ENCODE data around the gene LBX2. TPM values are rescaled to one million over a fixed set of nuclear protein-coding genes. Genes with fewer than 3 reads are reported as not detected.

The LBX2 gene
- total and polyA plus RNA-seq, 9 of the 15 experiments (the other 6 are each of a cell fraction or from before 2014, with no cell fraction given), result 0.39 to 6.2 (median 1.8) TPM; not detected in 1

GRCh38 chr2:74548285-74548899 lies 49.0 kb upstream of the LBX2 start:
- no peaks in the 10 kb centered on the region for H3K36me3 ChIP-seq (ENCODE audit: control insufficient read depth, insufficient read depth, low read length)
- in situ Hi-C loops (cut with MboI) (no loop called here), intact Hi-C loops (cut with micrococcal nuclease) (no loop called here)
- CTCF ChIA-PET (ENCODE audit: low intra/inter-chr PET ratio), result no interaction called here
- H2AFZ ChIP-seq (ENCODE audit: low read depth, low read length), result peak overlapping the region; percentile 81
- DNase-seq (ENCODE audit: extremely low read depth in 1 of 4, low spot score in 3 of 4), result peak in 2 of 4 experiments; percentile 32 to 38
- no peaks in the 10 kb centered on the region for H4K20me1 ChIP-seq (replicated peaks; ENCODE audit: control insufficient read depth, insufficient read depth, low read length)
- no peak for FAIRE-seq
- POLR2A ChIA-PET, result interaction anchor here (0.7 to 0.8 kb wide), 2 partner anchors 12 to 41 kb away, joined by 3 read pairs; partner anchors contain the start of gene PCGF1
- H3K4me1 ChIP-seq (replicated peaks in 1 of 2; ENCODE audit: control insufficient read depth in 2 of 2, insufficient read depth in 2 of 2, low read length in 2 of 2), result peaks cover 22 to 40% of the 10 kb centered on the region in 2 experiments
- no peaks in the 10 kb centered on the region for H3K9me1 ChIP-seq (ENCODE audit: control insufficient read depth, insufficient read depth, low read length)
- ATAC-seq, result peak; percentile 26; the same call in 2 of the 3 replicates
- H3K9ac ChIP-seq (ENCODE audit: insufficient read depth in 1 of 2, low read depth in 2 of 2, low read length in 2 of 2), result peak overlapping the region; percentile 65 to 93
- 17% methylated on average over 26 of the region's 26 CpGs for WGBS (ENCODE audit: insufficient coverage, low coverage, missing lambda C conversion rate)
- H3K79me2 ChIP-seq (ENCODE audit: control insufficient read depth, insufficient read depth, low read length), result peaks cover 1% of the 10 kb centered on the region; the same call in 1 of the 3 replicates
- H3K4me2 ChIP-seq (ENCODE audit: insufficient read depth, low read length), result peak overlapping the region; percentile 77
- H3K27me3 ChIP-seq (ENCODE audit: control insufficient read depth in 2 of 2, insufficient read depth in 2 of 2, low read length in 2 of 2), result no peaks in the 10 kb centered on the region
- H3K27ac ChIP-seq (ENCODE audit: extremely low read depth, low read depth, low read length), result peak overlapping the region; percentile 63; the same call in 2 of the 3 replicates
- H3K9me3 ChIP-seq (replicated peaks; ENCODE audit: control insufficient read depth, insufficient read depth, low read depth, low read length), result no peaks in the 10 kb centered on the region
- peak overlapping the region; percentile 46 for H3K4me3 ChIP-seq
- BruUV-seq (replicated peaks), result no TSS peak
- TF ChIP-seq RCOR1 (IDR thresholded peaks at IDR 0.05; ENCODE audit: borderline replicate concordance in 1 of 2, low read depth in 2 of 2, low read length in 2 of 2) (no peak), TSHZ1 (CRISPR knock-in tag; IDR thresholded peaks at IDR 0.05) (no peak), DIDO1 (tag; IDR thresholded peaks at IDR 0.05; ENCODE audit: low read depth) (no peak), ZNF398 (CRISPR knock-in tag; IDR thresholded peaks at IDR 0.05) (no peak), PHF8 (IDR thresholded peaks at IDR 0.05; ENCODE audit: borderline replicate concordance, low read length) (peak; percentile 71; the same call in 1 of the 2 replicates), EZH2 (IDR thresholded peaks at IDR 0.05; ENCODE audit: borderline replicate concordance, low read depth, low read length) (no peak), SP1 (CRISPR knock-in tag; IDR thresholded peaks at IDR 0.05) (no peak), PTTG1 (tag; IDR thresholded peaks at IDR 0.05; ENCODE audit: low read depth) (no peak), MBD1 (CRISPR knock-in tag; IDR thresholded peaks at IDR 0.05) (0 out of 2 replicates have a peak, but pooled peaks have one; percentile 11), TAF9B (IDR thresholded peaks at IDR 0.05; ENCODE audit: partially characterized antibody) (no peak), KDM4B (IDR thresholded peaks at IDR 0.05; ENCODE audit: borderline replicate concordance in 2 of 2, low read depth in 1 of 2) (0 out of 4 replicates have a peak, but pooled peaks of 1 of the 2 experiments have one; percentile 9), KAT7 (CRISPR knock-in tag; IDR thresholded peaks at IDR 0.05; ENCODE audit: borderline replicate concordance) (peak; percentile 73; the same call in 1 of the 2 replicates), GATA2 (CRISPR knock-in tag; IDR thresholded peaks at IDR 0.05) (no peak), NFRKB (IDR thresholded peaks at IDR 0.05; ENCODE audit: low read depth) (no peak)

Data from K562 (cell line).